Activated gamma-delta T cell (primary cell): ENCODE data around the gene HCAR2.
"Not testable (repeated sequence)": the region's sequence is repeated elsewhere in the genome, so short reads cannot be mapped to it uniquely, and the experiment has no call there.

Experiments used
- DNase-seq: peaks from one replicate; lab custom pipeline; 2025; lab: John Stamatoyannopoulos, UW
- total RNA-seq, 2 donors: gene quantifications; one replicate each; lab custom pipeline; 2026; lab: John Stamatoyannopoulos, UW

HCAR2 gene
- total RNA-seq, result 0 reads per million in 2 donors

GRCh38 chr12:122702890-122703611 is at the start of gene HCAR2:
HCAR2 (minus strand) TSS chr12:122703357; CDS start chr12:122703283, 74 bp downstream.
- not testable (repeated sequence) for DNase-seq

GRCh38 chr12:122752464-122753318 is 49.5 kb upstream of the HCAR2 start, which contains the start of gene DENR:
DENR (plus strand) TSS chr12:122752824; CDS start chr12:122753702, 878 bp downstream.
- peak; percentile 96 for DNase-seq

- DNase-seq, result not testable (repeated sequence)
These were observed 47.8 kb upstream of the HCAR2 start for GRCh38 chr12:122750781-122751515.

- no peak for DNase-seq
These were observed 46.6 kb upstream of the HCAR2 start for GRCh38 chr12:122749569-122750332.

GRCh38 chr12:122747224-122748135 is 44.3 kb upstream of the HCAR2 start:
- no peak for DNase-seq

GRCh38 chr12:122743895-122744525 is 40.9 kb upstream of the HCAR2 start:
- no peak for DNase-seq

GRCh38 chr12:122740351-122740750 is 37.2 kb upstream of the HCAR2 start:
- DNase-seq, result no peak

- DNase-seq, result no peak
These were observed 35.4 kb upstream of the HCAR2 start for GRCh38 chr12:122738571-122738970.

- no peak for DNase-seq
These were observed 29.5 kb upstream of the HCAR2 start for GRCh38 chr12:122732611-122733010.

GRCh38 chr12:122732170-122732569 is 29.0 kb upstream of the HCAR2 start:
- DNase-seq, result no peak

- DNase-seq, result no peak
These were observed 27.3 kb upstream of the HCAR2 start, which contains the start of gene HCAR1 for GRCh38 chr12:122730215-122731014. HCAR1 (minus strand) TSS chr12:122730844; CDS start chr12:122730339, 505 bp downstream.

GRCh38 chr12:122729583-122730214 is 26.5 kb upstream of the HCAR2 start:
- DNase-seq, result no peak

GRCh38 chr12:122726080-122726558 is 23.0 kb upstream of the HCAR2 start:
- DNase-seq, result no peak

- DNase-seq, result no peak
These were observed 22.4 kb upstream of the HCAR2 start for GRCh38 chr12:122725452-122726079.

- no peak for DNase-seq
These were observed 21.6 kb upstream of the HCAR2 start for GRCh38 chr12:122724641-122725243.

- no peak for DNase-seq
These were observed 19.2 kb upstream of the HCAR2 start for GRCh38 chr12:122722387-122722786.

- DNase-seq, result no peak
These were observed 17.9 kb upstream of the HCAR2 start for GRCh38 chr12:122721057-122721545.
